Naive thymus-derived CD4-positive, alpha-beta T cell (primary cell): ENCODE measurements around the gene RTTN. TPM values are rescaled to one million over a fixed set of nuclear protein-coding genes. Genes with fewer than 3 reads are reported as not detected.

ENCODE experiments used
- ATAC-seq: fragments of 150-1000 bp; cut with Tn5 transposase; 2 replicates; pipeline ENCODE4 v1.10.0; 2021; ENCODE audit warnings: mild to moderate bottlenecking, moderate library complexity
- CTCF ChIA-PET: fragments of 350-600 bp; sonication (Branson Sonifier 250); formaldehyde crosslinking; loops from one replicate; lab custom pipeline; 2021; ENCODE audit warnings: antibody characterized with exemption; lab: Charles Lee
- POLR2A ChIA-PET: fragments of 350-600 bp; sonication (Branson Sonifier 250); formaldehyde crosslinking; loops from one replicate; lab custom pipeline; 2021; ENCODE audit warnings: antibody characterized with exemption, inconsistent platforms; lab: Charles Lee
- DNase-seq, 9 donors: peaks; one replicate each; pipeline versions ENCODE4 v3.0.0 to v3.0.0-alpha.2; 2020 to 2022; ENCODE audit warnings: mixed read lengths in 1 of 9
- H3K27ac ChIP-seq: one replicate; pipeline ENCODE4 v1.7.0; 2013; ENCODE audit warnings: mild to moderate bottlenecking, low read depth, low read length, moderate library complexity
- H3K27me3 ChIP-seq, 2 donors: one replicate each; pipeline ENCODE4 v1.7.0; 2013; ENCODE audit warnings: low read length in 2 of 2, mild to moderate bottlenecking in 2 of 2, moderate library complexity in 2 of 2; ENCODE audit not compliant: control insufficient read depth in 2 of 2, insufficient read depth in 2 of 2
- H3K36me3 ChIP-seq, 3 experiments: 1 replicate in 2 of 3; 2 replicates in 1 of 3; pipeline ENCODE4 v1.7.0; 2013; ENCODE audit warnings: low read length in 3 of 3, mild to moderate bottlenecking in 3 of 3, moderate library complexity in 1 of 3; ENCODE audit not compliant: insufficient read depth in 3 of 3, control insufficient read depth in 2 of 3
- H3K4me1 ChIP-seq, 2 donors: one replicate each; pipeline ENCODE4 v1.7.0; 2013; ENCODE audit warnings: low read length in 2 of 2, mild to moderate bottlenecking in 2 of 2, moderate library complexity in 1 of 2; ENCODE audit not compliant: control insufficient read depth in 2 of 2, insufficient read depth in 2 of 2
- H3K4me3 ChIP-seq: 2 replicates; pipeline ENCODE4 v1.7.0; 2013; ENCODE audit warnings: mild to moderate bottlenecking, low read length
- H3K9me3 ChIP-seq, 3 experiments: 1 replicate in 2 of 3; 2 replicates in 1 of 3; pipeline ENCODE4 v1.7.0; 2013; ENCODE audit warnings: low read length in 3 of 3; ENCODE audit not compliant: control insufficient read depth in 2 of 3
- H3K27ac Mint-ChIP-seq, 9 donors: one replicate each; pipeline ENCODE4 v1.8.0; 2020 to 2022; ENCODE audit warnings: mixed read lengths in 9 of 9, mild to moderate bottlenecking in 8 of 9, moderate library complexity in 5 of 9, inconsistent platforms in 2 of 9
- H3K27me3 Mint-ChIP-seq, 5 donors: one replicate each; pipeline ENCODE4 v1.8.0; 2021 to 2022; ENCODE audit warnings: mixed read lengths in 5 of 5, mild to moderate bottlenecking in 1 of 5
- H3K36me3 Mint-ChIP-seq, 5 donors: one replicate each; pipeline ENCODE4 v1.8.0; 2020 to 2022; ENCODE audit warnings: mixed read lengths in 5 of 5, mild to moderate bottlenecking in 3 of 5, inconsistent platforms in 1 of 5
- H3K4me1 Mint-ChIP-seq, 7 donors: one replicate each; pipeline ENCODE4 v1.8.0; 2020 to 2022; ENCODE audit warnings: mixed read lengths in 7 of 7, mild to moderate bottlenecking in 3 of 7, inconsistent platforms in 1 of 7
- H3K4me3 Mint-ChIP-seq, 10 donors: one replicate each; pipeline ENCODE4 v1.8.0; 2020 to 2022; ENCODE audit warnings: mild to moderate bottlenecking in 10 of 10, mixed read lengths in 10 of 10, moderate library complexity in 6 of 10, inconsistent platforms in 2 of 10
- H3K9me3 Mint-ChIP-seq, 11 donors: one replicate each; pipeline ENCODE4 v1.8.0; 2020 to 2022; ENCODE audit warnings: mixed read lengths in 11 of 11, mild to moderate bottlenecking in 4 of 11, inconsistent platforms in 1 of 11, moderate library complexity in 1 of 11
- intact Hi-C, 2 donors: fragments of 100-400 bp; cut with micrococcal nuclease; formaldehyde crosslinking; loops; one replicate each; pipeline ENCODE4 v1.15.1; 2023
- polyA plus RNA-seq, 2 donors: library from polyadenylated mRNA; unstranded; fragments of 300-500 nt; fragmentation: Illumina TruSeq; gene quantifications; one replicate each; pipeline ENCODE4 v1.2.3, GENCODE V29; 2021
- total RNA-seq, 6 experiments: library from RNA in 5 of 6; stranded (reverse) in 5 of 6; gene quantifications; 1 replicate in 5 of 6; 2 replicates in 1 of 6; pipeline ENCODE4 v1.2.3 and lab custom pipeline; 2021 to 2026

RTTN gene
- total and polyA plus RNA-seq, 7 experiments from 2014 or later = 2.8 to 33.2 (median 27.0) TPM

GRCh38 chr18:70028734-70029133, 176.8 kb downstream of the RTTN start:
- H3K27ac Mint-ChIP-seq = no peak overlapping the region

GRCh38 chr18:70028084-70028483, 177.4 kb downstream of the RTTN start:
- Histone ChIP-seq H3K27ac (no peak overlapping the region), H3K4me1 (no peaks in the 10 kb centered on the region), H3K27me3 (no peaks in the 10 kb centered on the region), H3K36me3 (peaks cover 0 to 22% (median 0%) of the 10 kb centered on the region in 3 experiments), H3K9me3 (no peaks in the 10 kb centered on the region), H3K4me3 (no peak overlapping the region)
- Mint-ChIP-seq H3K27ac (no peak overlapping the region), H3K36me3 (peaks cover 28 to 66% (median 42%) of the 10 kb centered on the region in 5 donors), H3K4me3 (no peak overlapping the region), H3K9me3 (peaks cover 0 to 1% (median 0%) of the 10 kb centered on the region in 11 donors), H3K27me3 (no peaks in the 10 kb centered on the region), H3K4me1 (peaks cover 0 to 5% (median 0%) of the 10 kb centered on the region in 7 donors)
- DNase-seq (no peak), ATAC-seq (no peak)
- CTCF ChIA-PET = interaction anchor here (0.6 kb wide), 1 partner anchor 195 kb away, joined by 5 read pairs; no protein-coding TSS in a partner anchor
- POLR2A ChIA-PET = no interaction called here
- intact Hi-C loops = no loop called here

More at GRCh38 chr18:70028734-70029133, 176.8 kb downstream of the RTTN start:
- Mint-ChIP-seq H3K27me3 (no peaks in the 10 kb centered on the region), H3K4me1 (peaks cover 0 to 5% (median 0%) of the 10 kb centered on the region in 7 donors), H3K9me3 (peaks cover 0 to 1% (median 0%) of the 10 kb centered on the region in 11 donors), H3K4me3 (no peak overlapping the region), H3K36me3 (peaks cover 27 to 66% (median 44%) of the 10 kb centered on the region in 5 donors)
- Histone ChIP-seq H3K9me3 (no peaks in the 10 kb centered on the region), H3K27ac (no peak overlapping the region), H3K4me1 (no peaks in the 10 kb centered on the region), H3K4me3 (no peak overlapping the region), H3K36me3 (peaks cover 0 to 17% (median 0%) of the 10 kb centered on the region in 3 experiments), H3K27me3 (no peaks in the 10 kb centered on the region)
- intact Hi-C loops = no loop called here
- ChIA-PET POLR2A (no interaction called here), CTCF (interaction anchor here (0.6 kb wide), 1 partner anchor 196 kb away, joined by 5 read pairs; no protein-coding TSS in a partner anchor)
- DNase-seq (no peak), ATAC-seq (no peak)

GRCh38 chr18:70025580-70025979, 179.9 kb downstream of the RTTN start:
- peaks cover 36 to 66% (median 46%) of the 10 kb centered on the region in 5 donors for H3K36me3 Mint-ChIP-seq
- H3K27ac Mint-ChIP-seq = no peak overlapping the region
- CTCF ChIA-PET = no interaction called here
- Histone ChIP-seq H3K36me3 (peaks cover 0 to 33% (median 0%) of the 10 kb centered on the region in 3 experiments), H3K27ac (no peak overlapping the region), H3K9me3 (no peaks in the 10 kb centered on the region), H3K4me1 (no peaks in the 10 kb centered on the region), H3K4me3 (no peak overlapping the region), H3K27me3 (no peaks in the 10 kb centered on the region)
- ATAC-seq (no peak), DNase-seq (no peak)
- no peaks in the 10 kb centered on the region for H3K27me3 Mint-ChIP-seq
- H3K9me3 Mint-ChIP-seq = peaks cover 0 to 1% (median 0%) of the 10 kb centered on the region in 11 donors
- intact Hi-C loops = no loop called here
- no peak overlapping the region for H3K4me3 Mint-ChIP-seq
- peaks cover 0 to 5% (median 0%) of the 10 kb centered on the region in 7 donors for H3K4me1 Mint-ChIP-seq
- POLR2A ChIA-PET = no interaction called here

GRCh38 chr18:70024829-70025228, 180.7 kb downstream of the RTTN start:
- H3K36me3 Mint-ChIP-seq = peaks cover 36 to 68% (median 48%) of the 10 kb centered on the region in 5 donors
- no peak for ATAC-seq

GRCh38 chr18:70024093-70024492, 181.4 kb downstream of the RTTN start:
- no peaks in the 10 kb centered on the region for H3K4me1 ChIP-seq
- no peak for ATAC-seq
- no peaks in the 10 kb centered on the region for H3K9me3 ChIP-seq
- POLR2A ChIA-PET = no interaction called here
- no peak overlapping the region for H3K4me3 ChIP-seq
- peak overlapping the region in 2 of 9 donors; percentile 11 to 67 for H3K27ac Mint-ChIP-seq
- H3K4me3 Mint-ChIP-seq = no peak overlapping the region
- no peaks in the 10 kb centered on the region for H3K27me3 Mint-ChIP-seq
- peaks cover 0 to 1% (median 0%) of the 10 kb centered on the region in 11 donors for H3K9me3 Mint-ChIP-seq
- peaks cover 0 to 42% (median 8%) of the 10 kb centered on the region in 3 experiments for H3K36me3 ChIP-seq
- DNase-seq = no peak
- CTCF ChIA-PET = no interaction called here
- peaks cover 0 to 5% (median 0%) of the 10 kb centered on the region in 7 donors for H3K4me1 Mint-ChIP-seq
- H3K27me3 ChIP-seq = no peaks in the 10 kb centered on the region
- intact Hi-C loops = no loop called here
- H3K27ac ChIP-seq = no peak overlapping the region
- H3K36me3 Mint-ChIP-seq = peaks cover 36 to 69% (median 55%) of the 10 kb centered on the region in 5 donors

More at GRCh38 chr18:70024829-70025228, 180.7 kb downstream of the RTTN start:
- intact Hi-C loops = no loop called here
- CTCF ChIA-PET = no interaction called here
- peaks cover 0 to 1% (median 0%) of the 10 kb centered on the region in 11 donors for H3K9me3 Mint-ChIP-seq
- H3K4me3 Mint-ChIP-seq = no peak overlapping the region
- H3K27ac Mint-ChIP-seq = peak overlapping the region in 1 of 9 donors; percentile 11
- POLR2A ChIA-PET = no interaction called here
- no peak overlapping the region for H3K27ac ChIP-seq
- peaks cover 0 to 5% (median 0%) of the 10 kb centered on the region in 7 donors for H3K4me1 Mint-ChIP-seq
- no peaks in the 10 kb centered on the region for H3K27me3 Mint-ChIP-seq
- DNase-seq = no peak
- no peaks in the 10 kb centered on the region for H3K27me3 ChIP-seq
- no peak overlapping the region for H3K4me3 ChIP-seq
- H3K9me3 ChIP-seq = no peaks in the 10 kb centered on the region
- H3K4me1 ChIP-seq = no peaks in the 10 kb centered on the region
- H3K36me3 ChIP-seq = peaks cover 0 to 40% (median 2%) of the 10 kb centered on the region in 3 experiments

- H3K36me3 ChIP-seq = peaks cover 0 to 38% (median 8%) of the 10 kb centered on the region in 3 experiments
- ATAC-seq = no peak
These were observed 182.9 kb downstream of the RTTN start for GRCh38 chr18:70022636-70023035.

More at GRCh38 chr18:70022636-70023035, 182.9 kb downstream of the RTTN start:
- H3K27me3 ChIP-seq = no peaks in the 10 kb centered on the region
- no peaks in the 10 kb centered on the region for H3K4me1 ChIP-seq
- no peak overlapping the region for H3K4me3 Mint-ChIP-seq
- intact Hi-C loops = no loop called here
- no peak for DNase-seq
- H3K36me3 Mint-ChIP-seq = peaks cover 35 to 72% (median 58%) of the 10 kb centered on the region in 5 donors
- no peak overlapping the region for H3K4me3 ChIP-seq
- H3K4me1 Mint-ChIP-seq = peaks cover 0 to 5% (median 0%) of the 10 kb centered on the region in 7 donors
- H3K9me3 Mint-ChIP-seq = peaks cover 0 to 1% (median 0%) of the 10 kb centered on the region in 11 donors
- no peak overlapping the region for H3K27ac Mint-ChIP-seq
- no peak overlapping the region for H3K27ac ChIP-seq
- POLR2A ChIA-PET = no interaction called here
- H3K27me3 Mint-ChIP-seq = no peaks in the 10 kb centered on the region
- CTCF ChIA-PET = interaction anchor here (1.5 kb wide), 1 partner anchor 63 kb away, joined by 3 read pairs; no protein-coding TSS in a partner anchor
- no peaks in the 10 kb centered on the region for H3K9me3 ChIP-seq
